Caco-2 (cell line): ENCODE data around the gene HEXA. TPM values are rescaled to one million over a fixed set of nuclear protein-coding genes. Genes with fewer than 3 reads are reported as not detected.

ENCODE experiments used
- BruUV-seq: library from RNA; stranded (reverse); fragments of 400-500 nt; replicated peaks from 2 replicates; lab custom pipeline; 2021; lab: Mats Ljungman, UMichigan
- CTCF ChIA-PET: fragments of 300-600 bp; sonication (Branson Sonifier 250); formaldehyde crosslinking; loops from one replicate; lab custom pipeline; 2022; ENCODE audit warnings: antibody characterized with exemption; lab: Charles Lee
- POLR2A ChIA-PET: fragments of 300-600 bp; sonication (Branson Sonifier 250); formaldehyde crosslinking; loops from one replicate; lab custom pipeline; 2022; ENCODE audit warnings: antibody characterized with exemption; lab: Charles Lee
- DNase-seq, 2 experiments: peaks; one replicate each; pipeline versions ENCODE4 v3.0.0 to v3.0.0-alpha.2; 2020 to 2022
- H3K27me3 ChIP-seq: replicated peaks from 2 replicates; pipeline ENCODE4 v1.6.0; 2011; ENCODE audit warnings: low read length; ENCODE audit not compliant: control insufficient read depth, insufficient read depth
- H3K36me3 ChIP-seq: 2 replicates; pipeline ENCODE4 v1.5.1; 2011; ENCODE audit warnings: low read length; ENCODE audit not compliant: control insufficient read depth, insufficient read depth
- H3K4me1 ChIP-seq: fragments of 250-450 bp; sonication (Bioruptor Pico); 2 replicates; pipeline ENCODE4 v1.5.1; 2020; ENCODE audit warnings: mild to moderate bottlenecking
- H3K4me3 ChIP-seq: 2 replicates; pipeline ENCODE4 v1.5.1; 2011; ENCODE audit warnings: low read depth, mild to moderate bottlenecking, control low read depth, low read length
- H3K9me3 ChIP-seq: fragments of 250-450 bp; sonication (Bioruptor Pico); 2 replicates; pipeline ENCODE4 v1.5.1; 2020; ENCODE audit warnings: mild to moderate bottlenecking, moderate library complexity
- H3K27ac Mint-ChIP-seq: one replicate; pipeline ENCODE4 v1.8.0; 2022; ENCODE audit warnings: mixed read lengths; ENCODE audit not compliant: unreplicated experiment
- H3K27me3 Mint-ChIP-seq: one replicate; pipeline ENCODE4 v1.8.0; 2022; ENCODE audit warnings: mixed read lengths; ENCODE audit not compliant: insufficient read depth, unreplicated experiment
- H3K36me3 Mint-ChIP-seq: one replicate; pipeline ENCODE4 v1.8.0; 2022; ENCODE audit warnings: mild to moderate bottlenecking, mixed read lengths; ENCODE audit not compliant: insufficient read depth, unreplicated experiment
- H3K4me1 Mint-ChIP-seq: one replicate; pipeline ENCODE4 v1.8.0; 2022; ENCODE audit warnings: low read depth, mixed read lengths; ENCODE audit not compliant: unreplicated experiment
- H3K4me3 Mint-ChIP-seq: one replicate; pipeline ENCODE4 v1.8.0; 2022; ENCODE audit warnings: mild to moderate bottlenecking, moderate library complexity, mixed read lengths; ENCODE audit not compliant: unreplicated experiment
- H3K9me3 Mint-ChIP-seq: one replicate; pipeline ENCODE4 v1.8.0; 2022; ENCODE audit warnings: mixed read lengths; ENCODE audit not compliant: unreplicated experiment
- intact Hi-C: fragments of 100-400 bp; cut with micrococcal nuclease; formaldehyde crosslinking; loops from one replicate; pipeline ENCODE4 v1.10.0; 2022; ENCODE audit not compliant: unreplicated experiment
- total RNA-seq: library from RNA; stranded (reverse); gene quantifications from 2 replicates; pipeline ENCODE4 v1.2.3, GENCODE V29; 2022
- TF ChIP-seq, protein P1 (sequence below), 2 experiments: fragments of 200-600 bp in 1 of 2; IDR thresholded peaks; 1 replicate in 1 of 2; 2 replicates in 1 of 2; pipeline versions ENCODE4 v1.5.1 to v1.8.0; 2011 to 2022; ENCODE audit warnings: antibody characterized with exemption in 1 of 2, control low read depth in 1 of 2, inconsistent platforms in 1 of 2, low read depth in 1 of 2, low read length in 1 of 2, mild to moderate bottlenecking in 1 of 2, moderate library complexity in 1 of 2; ENCODE audit not compliant: insufficient read depth in 1 of 2, severe bottlenecking in 1 of 2, unreplicated experiment in 1 of 2

Gene HEXA
- total RNA-seq, 1 experiment from 2014 or later, result 151 TPM

DNA sequence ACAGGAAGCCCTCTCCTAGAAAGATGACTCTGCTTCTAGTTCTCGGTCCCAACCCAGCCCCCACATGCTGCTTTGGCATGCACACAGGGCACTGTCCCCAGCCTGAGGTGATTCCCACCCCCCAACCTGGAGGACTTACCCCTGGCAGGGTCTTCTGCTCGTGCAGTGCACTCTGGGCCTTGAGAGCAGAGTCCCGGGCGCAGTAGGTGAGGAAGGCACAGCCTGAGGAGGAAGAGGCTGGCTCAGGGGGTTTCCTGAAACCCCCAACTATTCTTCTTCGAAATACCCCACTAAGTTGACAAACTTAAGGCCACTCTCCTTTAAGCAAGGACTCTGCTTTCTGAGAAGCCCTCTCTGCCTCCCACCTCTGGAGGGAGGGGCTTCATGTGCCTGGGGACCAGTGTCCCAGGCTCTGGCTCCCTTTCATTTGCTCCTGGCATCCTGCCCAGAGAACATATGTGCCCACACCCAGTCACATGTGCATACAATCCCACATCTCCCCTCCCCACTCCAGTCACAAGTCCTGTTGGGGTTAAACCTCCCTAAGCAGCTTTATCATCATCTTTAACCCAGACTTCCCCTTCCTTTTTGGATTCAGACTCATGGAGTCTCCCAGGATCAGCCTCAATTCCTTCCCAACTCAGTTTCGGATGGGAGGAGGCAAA, 60.0 kb downstream of the HEXA start:
- Mint-ChIP-seq H3K4me1 (peaks cover 14% of the 10 kb centered on the region), H3K36me3 (peaks cover 7% of the 10 kb centered on the region), H3K4me3 (no peak overlapping the region), H3K27me3 (peaks cover 23% of the 10 kb centered on the region), H3K9me3 (no peaks in the 10 kb centered on the region), H3K27ac (no peak overlapping the region)
- TF ChIP-seq, protein P1, sequence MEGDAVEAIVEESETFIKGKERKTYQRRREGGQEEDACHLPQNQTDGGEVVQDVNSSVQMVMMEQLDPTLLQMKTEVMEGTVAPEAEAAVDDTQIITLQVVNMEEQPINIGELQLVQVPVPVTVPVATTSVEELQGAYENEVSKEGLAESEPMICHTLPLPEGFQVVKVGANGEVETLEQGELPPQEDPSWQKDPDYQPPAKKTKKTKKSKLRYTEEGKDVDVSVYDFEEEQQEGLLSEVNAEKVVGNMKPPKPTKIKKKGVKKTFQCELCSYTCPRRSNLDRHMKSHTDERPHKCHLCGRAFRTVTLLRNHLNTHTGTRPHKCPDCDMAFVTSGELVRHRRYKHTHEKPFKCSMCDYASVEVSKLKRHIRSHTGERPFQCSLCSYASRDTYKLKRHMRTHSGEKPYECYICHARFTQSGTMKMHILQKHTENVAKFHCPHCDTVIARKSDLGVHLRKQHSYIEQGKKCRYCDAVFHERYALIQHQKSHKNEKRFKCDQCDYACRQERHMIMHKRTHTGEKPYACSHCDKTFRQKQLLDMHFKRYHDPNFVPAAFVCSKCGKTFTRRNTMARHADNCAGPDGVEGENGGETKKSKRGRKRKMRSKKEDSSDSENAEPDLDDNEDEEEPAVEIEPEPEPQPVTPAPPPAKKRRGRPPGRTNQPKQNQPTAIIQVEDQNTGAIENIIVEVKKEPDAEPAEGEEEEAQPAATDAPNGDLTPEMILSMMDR (IDR thresholded peaks at IDR 0.05; ENCODE audit: insufficient read depth in 1 of 2, low read depth in 1 of 2, low read length in 1 of 2, severe bottlenecking in 1 of 2, unreplicated experiment in 1 of 2), result no peak
- H3K27me3 ChIP-seq, result no peaks in the 10 kb centered on the region
- H3K4me1 ChIP-seq, result peaks cover 4% of the 10 kb centered on the region; the same call in 1 of the 2 replicates
- no peaks in the 10 kb centered on the region for H3K36me3 ChIP-seq
- no TSS peak for BruUV-seq
- POLR2A ChIA-PET, result no interaction called here
- DNase-seq, result no peak
- CTCF ChIA-PET, result no interaction called here
- intact Hi-C loops, result loop anchor here (10.0 kb wide), 2 partner anchors 219 to 359 kb away; no protein-coding TSS in a partner anchor
- no peak overlapping the region for H3K4me3 ChIP-seq
- H3K9me3 ChIP-seq, result no peaks in the 10 kb centered on the region

DNA sequence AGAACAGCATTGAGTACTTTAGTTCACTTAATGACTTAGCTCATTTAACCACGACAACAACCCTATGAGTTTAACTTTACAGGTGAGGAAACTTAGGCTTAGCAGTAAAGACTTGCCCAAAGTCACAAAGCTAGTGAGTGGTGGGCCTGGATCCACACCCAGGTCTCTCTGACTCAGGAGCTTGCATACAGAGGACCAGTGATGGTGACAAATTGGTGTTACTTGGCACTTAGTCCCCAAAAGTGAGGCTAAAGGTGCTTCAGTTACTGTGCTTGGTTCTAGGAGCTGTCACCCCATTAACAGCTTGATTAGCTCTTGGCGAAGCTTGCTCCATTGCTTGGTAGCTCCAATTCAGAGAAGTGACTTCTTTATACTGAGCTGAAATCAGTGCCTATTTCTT, 61.9 kb downstream of the HEXA start:
- ChIA-PET CTCF (interaction anchor here (0.6 to 1.2 kb wide), 3 partner anchors 17 to 114 kb away, joined by 3 to 8 read pairs (median 4); no protein-coding TSS in a partner anchor), POLR2A (no interaction called here)
- Histone ChIP-seq H3K36me3 (no peaks in the 10 kb centered on the region), H3K27me3 (no peaks in the 10 kb centered on the region), H3K4me3 (no peak overlapping the region), H3K4me1 (no peaks in the 10 kb centered on the region), H3K9me3 (no peaks in the 10 kb centered on the region)
- TF ChIP-seq, protein P1 (IDR thresholded peaks at IDR 0.05; ENCODE audit: insufficient read depth in 1 of 2, low read depth in 1 of 2, low read length in 1 of 2, severe bottlenecking in 1 of 2, unreplicated experiment in 1 of 2), result no peak
- no peak for DNase-seq
- no peaks in the 10 kb centered on the region for H3K9me3 Mint-ChIP-seq
- H3K4me1 Mint-ChIP-seq, result peaks cover 4% of the 10 kb centered on the region
- no TSS peak for BruUV-seq
- no peak overlapping the region for H3K4me3 Mint-ChIP-seq
- H3K27me3 Mint-ChIP-seq, result peaks cover 27% of the 10 kb centered on the region
- no peak overlapping the region for H3K27ac Mint-ChIP-seq
- H3K36me3 Mint-ChIP-seq, result no peaks in the 10 kb centered on the region
- intact Hi-C loops, result loop anchor here (10.0 kb wide), 2 partner anchors 221 to 361 kb away; no protein-coding TSS in a partner anchor

- DNase-seq, result no peak
- H3K9me3 Mint-ChIP-seq, result no peaks in the 10 kb centered on the region
- H3K4me3 Mint-ChIP-seq, result no peak overlapping the region
- ChIA-PET CTCF (interaction anchor here (0.6 to 1.4 kb wide), 4 partner anchors 14 to 358 kb away, joined by 3 to 4 read pairs (median 3); no protein-coding TSS in a partner anchor), POLR2A (no interaction called here)
- intact Hi-C loops, result loop anchor here (10.0 kb wide), 2 partner anchors 221 to 361 kb away; no protein-coding TSS in a partner anchor
- no peak overlapping the region for H3K27ac Mint-ChIP-seq
- Histone ChIP-seq H3K4me1 (no peaks in the 10 kb centered on the region), H3K9me3 (no peaks in the 10 kb centered on the region), H3K36me3 (no peaks in the 10 kb centered on the region), H3K4me3 (no peak overlapping the region), H3K27me3 (no peaks in the 10 kb centered on the region)
- no peaks in the 10 kb centered on the region for H3K36me3 Mint-ChIP-seq
- H3K27me3 Mint-ChIP-seq, result peaks cover 23% of the 10 kb centered on the region
- H3K4me1 Mint-ChIP-seq, result no peaks in the 10 kb centered on the region
- no TSS peak for BruUV-seq
- TF ChIP-seq, protein P1 (IDR thresholded peaks at IDR 0.05; ENCODE audit: insufficient read depth in 1 of 2, low read depth in 1 of 2, low read length in 1 of 2, severe bottlenecking in 1 of 2, unreplicated experiment in 1 of 2), result no peak
Measured at GRCh38 chr15:72313448-72313840, 62.4 kb downstream of the HEXA start.
